ENCODE measurements around the gene DMRTC1B.
"Not testable (repeated sequence)": the region's sequence is repeated elsewhere in the genome, so short reads cannot be mapped to it uniquely, and the experiment has no call there.

GRCh38 chrX:72783964-72784363, 7.3 kb downstream of the DMRTC1B start:
- not testable (repeated sequence) for TF ChIP-seq CTCF, POLR2A (IDR thresholded peaks at IDR 0.05)
